ENCODE data around the gene ZNF691.

GRCh38 chr1:42886800-42887199 is 40.4 kb downstream of the ZNF691 start:
- TF ChIP-seq CTCF (conservative IDR thresholded peaks at IDR 0.05; ENCODE audit: low read length) (no peak), EZH2phosphoT487 (IDR thresholded peaks at IDR 0.05; ENCODE audit: borderline replicate concordance) (no peak)
